Right cardiac atrium (tissue), 5 donors: ENCODE results near the gene NPLOC4. TPM values are rescaled to one million over a fixed set of nuclear protein-coding genes. Genes with fewer than 3 reads are reported as not detected.

Experiments
- ATAC-seq, 2 donors: fragments of 200-7000 bp; cut with Tn5 transposase; one replicate each; pipeline versions ENCODE4 v1.8.0 to v1.9.1; 2020; ENCODE audit warnings: moderate library complexity in 2 of 2, mild to moderate bottlenecking in 1 of 2
- DNase-seq, 3 donors: peaks; one replicate each; pipeline ENCODE4 v3.0.0-alpha.2; 2020
- H3K27ac ChIP-seq: one replicate; pipeline ENCODE4 v1.5.1; 2013; ENCODE audit warnings: mild to moderate bottlenecking, low read length, control low read depth, moderate library complexity
- H3K27me3 ChIP-seq: one replicate; pipeline ENCODE4 v1.6.1; 2013; ENCODE audit not compliant: control insufficient read depth, insufficient read depth
- H3K4me1 ChIP-seq: one replicate; pipeline ENCODE4 v1.6.1; 2013; ENCODE audit warnings: low read length; ENCODE audit not compliant: control insufficient read depth, insufficient read depth
- H3K4me3 ChIP-seq: one replicate; pipeline ENCODE4 v1.5.1; 2013; ENCODE audit warnings: low read length, control low read depth
- H3K9me3 ChIP-seq: one replicate; pipeline ENCODE4 v1.6.1; 2013; ENCODE audit warnings: low read length; ENCODE audit not compliant: control insufficient read depth
- WGBS: extraction: QIAGEN DNeasy Blood & Tissue Kit; methylation state at CpG from one replicate; pipeline ENCODE4 v1.1.7; 2013; 5-methylcytosine and 5-hydroxymethylcytosine counted together
- intact Hi-C, 4 donors: fragments of 100-400 bp; cut with DNase I; formaldehyde crosslinking; loops; one replicate each; pipeline versions ENCODE4 v1.11.0 to v1.14.0; 2022 to 2023
- polyA plus RNA-seq: library from polyadenylated mRNA; stranded (reverse); fragments of 200-250 nt; gene quantifications from one replicate; pipeline ENCODE4 v1.2.3, GENCODE V29; 2013
- total RNA-seq, 4 donors: library from RNA; stranded (reverse); fragmentation: NEBNext Ultra II Directional; extraction: Animal tissue kit (Norgen Biotek cat#: 25700); gene quantifications; one replicate each; pipeline ENCODE4 v1.2.1, GENCODE V29; 2021
- donor health status: healthy with polysubstance abuse.
- donor health status: DM: no; HTN: yes; CAD: no.
- donor health status: DM: no; HTN: no; CAD: no.
- donor health status: DM: no; HTN: yes; CAD: no; lungs with severe emphysema.
- donor health status: DM: yes; HTN: yes; CAD: no.

Gene NPLOC4
- total and polyA plus RNA-seq, 5 donors: 36.8 to 106 (median 85.1) TPM

- no peak overlapping the region for H3K27ac ChIP-seq
- H3K27me3 ChIP-seq: no peaks in the 10 kb centered on the region
- no peak overlapping the region for H3K4me3 ChIP-seq
- no peaks in the 10 kb centered on the region for H3K9me3 ChIP-seq
- WGBS: 92% methylated on average over 6 of the region's 6 CpGs
- no peaks in the 10 kb centered on the region for H3K4me1 ChIP-seq
- ATAC-seq (no peak), DNase-seq (no peak)
- intact Hi-C loops: no loop called here
Observed at GRCh38 chr17:81583589-81584342, 53.1 kb downstream of the NPLOC4 start.

- intact Hi-C loops: no loop called here
- 89% methylated on average over 12 of the region's 12 CpGs for WGBS
- DNase-seq: peak in 1 of 3 donors; percentile 23
- Histone ChIP-seq H3K9me3 (no peaks in the 10 kb centered on the region), H3K4me3 (no peak overlapping the region), H3K4me1 (no peaks in the 10 kb centered on the region), H3K27ac (no peak overlapping the region), H3K27me3 (no peaks in the 10 kb centered on the region)
- ATAC-seq: no peak
Observed at GRCh38 chr17:81582749-81583148, 54.2 kb downstream of the NPLOC4 start.

GRCh38 chr17:81582341-81582740, 54.6 kb downstream of the NPLOC4 start:
- no peaks in the 10 kb centered on the region for H3K4me1 ChIP-seq
- no peaks in the 10 kb centered on the region for H3K9me3 ChIP-seq
- 90% methylated on average over 5 of the region's 5 CpGs for WGBS
- intact Hi-C loops: no loop called here
- H3K27ac ChIP-seq: no peak overlapping the region
- DNase-seq: no peak
- H3K4me3 ChIP-seq: no peak overlapping the region
- no peak for ATAC-seq
- H3K27me3 ChIP-seq: no peaks in the 10 kb centered on the region

- whole genome bisulfite sequencing: 70% methylated on average over 8 of the region's 8 CpGs
- H3K4me1 ChIP-seq: peaks cover 2% of the 10 kb centered on the region
Observed at GRCh38 chr17:81581758-81582157, 55.2 kb downstream of the NPLOC4 start.

GRCh38 chr17:81580481-81580880, 56.4 kb downstream of the NPLOC4 start:
- DNase-seq (peak in 1 of 3 donors; percentile 38), ATAC-seq (peak; percentile 4 to 9)
- intact Hi-C loops: no loop called here
- H3K9me3 ChIP-seq: no peaks in the 10 kb centered on the region
- H3K27ac ChIP-seq: no peak overlapping the region
- peaks cover 3% of the 10 kb centered on the region for H3K4me1 ChIP-seq
- no peaks in the 10 kb centered on the region for H3K27me3 ChIP-seq
- no peak overlapping the region for H3K4me3 ChIP-seq
- WGBS: 67% methylated on average over 6 of the region's 6 CpGs

More at GRCh38 chr17:81581758-81582157, 55.2 kb downstream of the NPLOC4 start:
- intact Hi-C loops: no loop called here
- Histone ChIP-seq H3K27me3 (no peaks in the 10 kb centered on the region), H3K9me3 (no peaks in the 10 kb centered on the region), H3K27ac (no peak overlapping the region), H3K4me3 (no peak overlapping the region)
- DNase-seq (peak in 1 of 3 donors; percentile 30), ATAC-seq (no peak)

- no peak overlapping the region for H3K27ac ChIP-seq
- peaks cover 3% of the 10 kb centered on the region for H3K4me1 ChIP-seq
- DNase-seq: peak in 1 of 3 donors; percentile 48
- peak; percentile 50 to 57 for ATAC-seq
- no peaks in the 10 kb centered on the region for H3K27me3 ChIP-seq
- no peak overlapping the region for H3K4me3 ChIP-seq
- intact Hi-C loops: no loop called here
- H3K9me3 ChIP-seq: no peaks in the 10 kb centered on the region
- WGBS: 66% methylated on average over 10 of the region's 10 CpGs
Observed at GRCh38 chr17:81579821-81580321, 57.0 kb downstream of the NPLOC4 start.

- peak in 1 of 3 donors; percentile 21 for DNase-seq
- Histone ChIP-seq H3K4me3 (no peak overlapping the region), H3K27ac (no peak overlapping the region), H3K27me3 (no peaks in the 10 kb centered on the region), H3K9me3 (no peaks in the 10 kb centered on the region), H3K4me1 (peaks cover 3% of the 10 kb centered on the region)
- ATAC-seq: no peak
- intact Hi-C loops: no loop called here
- 86% methylated on average over 6 of the region's 6 CpGs for WGBS
Observed at GRCh38 chr17:81579298-81579697, 57.6 kb downstream of the NPLOC4 start.

GRCh38 chr17:81578561-81579225, 58.2 kb downstream of the NPLOC4 start:
- no peaks in the 10 kb centered on the region for H3K27me3 ChIP-seq
- H3K4me1 ChIP-seq: peaks cover 3% of the 10 kb centered on the region
- H3K9me3 ChIP-seq: no peaks in the 10 kb centered on the region
- no peak overlapping the region for H3K4me3 ChIP-seq
- intact Hi-C loops: no loop called here
- WGBS: 95% methylated on average over 6 of the region's 6 CpGs
- DNase-seq (peak in 1 of 3 donors; percentile 6), ATAC-seq (no peak)
- no peak overlapping the region for H3K27ac ChIP-seq

GRCh38 chr17:81578038-81578441, 58.9 kb downstream of the NPLOC4 start:
- Histone ChIP-seq H3K4me3 (no peak overlapping the region), H3K27me3 (no peaks in the 10 kb centered on the region), H3K4me1 (peaks cover 3% of the 10 kb centered on the region), H3K27ac (no peak overlapping the region), H3K9me3 (no peaks in the 10 kb centered on the region)
- DNase-seq: peak in 1 of 3 donors; percentile 26
- 93% methylated on average over 10 of the region's 10 CpGs for WGBS
- intact Hi-C loops: no loop called here
- ATAC-seq: no peak

- H3K4me3 ChIP-seq: no peak overlapping the region
- H3K27me3 ChIP-seq: no peaks in the 10 kb centered on the region
- no peak overlapping the region for H3K27ac ChIP-seq
- intact Hi-C loops: no loop called here
- peak; percentile 6 to 7 for ATAC-seq
- peaks cover 3% of the 10 kb centered on the region for H3K4me1 ChIP-seq
- 75% methylated on average over 11 of the region's 11 CpGs for WGBS
- no peaks in the 10 kb centered on the region for H3K9me3 ChIP-seq
- peak in 1 of 3 donors; percentile 23 for DNase-seq
Observed at GRCh38 chr17:81577278-81578000, 59.5 kb downstream of the NPLOC4 start.
